Glomerular visceral epithelial cell (primary cell): Measurements from ENCODE around the gene MACROD2.

Experiments used
- DNase-seq: peaks from one replicate; pipeline ENCODE4 v3.0.0-alpha.2; 2016; ENCODE audit errors: extremely low spot score

MACROD2 gene

GRCh38 chr20:15047042-15047441 is 1051.7 kb downstream of the MACROD2 start:
- no peak for DNase-seq

DNA sequence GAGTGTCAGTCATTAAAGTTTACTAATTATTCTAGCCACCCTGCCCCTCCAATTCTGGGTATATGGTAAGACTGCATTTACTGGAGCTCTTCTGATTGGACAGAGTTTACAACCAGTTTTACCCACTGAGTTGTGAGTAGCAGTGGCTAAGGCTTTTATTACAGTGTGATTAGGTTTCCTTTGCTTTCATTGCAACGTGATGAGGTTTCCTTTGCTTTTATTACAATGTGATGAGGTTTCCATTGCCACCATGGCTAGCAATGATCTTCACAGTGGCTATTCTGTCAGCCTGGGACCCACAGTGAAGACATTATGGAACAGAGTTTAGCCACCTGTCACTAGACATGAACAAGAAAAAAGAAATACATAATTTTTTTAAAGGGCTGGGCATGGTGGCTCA is 1052.3 kb downstream of the MACROD2 start:
- no peak for DNase-seq

- DNase-seq: no peak
Measured at GRCh38 chr20:15056246-15056645, 1060.9 kb downstream of the MACROD2 start.

GRCh38 chr20:15058841-15059240 is 1063.5 kb downstream of the MACROD2 start:
- no peak for DNase-seq

- no peak for DNase-seq
Measured at GRCh38 chr20:15059438-15059837, 1064.1 kb downstream of the MACROD2 start.

DNA sequence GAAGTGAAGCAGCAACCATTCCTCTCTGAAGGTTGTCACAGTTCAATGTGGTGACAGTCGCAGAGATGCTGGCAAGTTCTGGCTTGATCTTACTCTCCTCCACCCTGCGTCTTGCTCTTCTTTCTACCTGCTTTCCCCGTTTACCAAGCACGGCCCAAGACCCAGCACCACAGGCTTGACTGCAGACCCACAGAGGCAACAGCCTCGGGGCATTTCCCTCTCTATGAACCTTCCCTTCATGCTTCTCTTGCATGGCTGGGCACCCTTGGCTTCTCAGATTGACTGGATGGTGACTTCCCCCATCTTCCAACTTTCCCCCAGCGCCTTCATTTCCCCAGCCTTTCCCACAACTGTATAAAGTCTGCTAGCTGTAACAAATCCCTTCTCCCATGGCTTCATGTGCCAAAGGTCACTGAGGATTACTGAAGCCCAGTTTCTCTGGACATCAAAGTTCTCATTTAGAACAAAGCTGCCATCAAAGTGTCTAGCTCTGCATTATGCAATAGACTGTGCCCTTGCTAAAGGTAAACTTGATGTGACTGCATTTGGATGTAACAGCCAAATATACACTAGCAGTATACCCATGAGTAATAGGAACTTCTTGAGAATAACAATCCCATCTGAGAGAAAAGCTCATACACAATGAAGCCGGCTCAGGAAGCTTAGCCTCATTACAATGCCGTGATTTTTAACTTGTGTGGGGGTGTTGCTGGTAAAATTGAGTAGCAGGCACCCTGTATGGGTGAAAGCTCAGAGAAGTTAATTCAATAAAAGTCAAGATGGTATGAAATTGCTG is 1065.1 kb downstream of the MACROD2 start:
- DNase-seq: no peak

- DNase-seq: no peak
Measured at GRCh38 chr20:15061061-15061430, 1065.7 kb downstream of the MACROD2 start.

DNA sequence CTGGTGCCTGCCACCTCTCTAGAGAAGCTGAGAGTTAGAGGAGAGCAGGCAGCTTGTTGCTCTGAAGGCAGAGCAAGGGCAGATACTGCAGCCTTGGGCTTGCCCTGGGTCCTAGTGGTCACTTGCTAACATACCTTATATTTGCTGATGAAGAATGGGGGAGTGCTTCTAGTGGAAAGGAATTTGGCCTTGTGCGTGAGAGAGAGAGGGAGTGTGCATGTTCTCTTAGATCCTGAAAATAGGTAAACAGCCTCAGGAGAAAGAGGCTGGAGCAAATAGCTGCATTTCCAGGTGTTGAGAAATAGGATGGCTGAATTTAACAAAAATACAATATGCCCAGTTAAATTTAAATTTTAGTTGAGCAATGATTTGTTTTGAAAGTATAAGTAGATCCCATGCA is 1066.6 kb downstream of the MACROD2 start:
- DNase-seq: no peak

GRCh38 chr20:15063081-15063480 is 1067.8 kb downstream of the MACROD2 start:
- no peak for DNase-seq

GRCh38 chr20:15064741-15065140 is 1069.4 kb downstream of the MACROD2 start:
- DNase-seq: no peak

DNA sequence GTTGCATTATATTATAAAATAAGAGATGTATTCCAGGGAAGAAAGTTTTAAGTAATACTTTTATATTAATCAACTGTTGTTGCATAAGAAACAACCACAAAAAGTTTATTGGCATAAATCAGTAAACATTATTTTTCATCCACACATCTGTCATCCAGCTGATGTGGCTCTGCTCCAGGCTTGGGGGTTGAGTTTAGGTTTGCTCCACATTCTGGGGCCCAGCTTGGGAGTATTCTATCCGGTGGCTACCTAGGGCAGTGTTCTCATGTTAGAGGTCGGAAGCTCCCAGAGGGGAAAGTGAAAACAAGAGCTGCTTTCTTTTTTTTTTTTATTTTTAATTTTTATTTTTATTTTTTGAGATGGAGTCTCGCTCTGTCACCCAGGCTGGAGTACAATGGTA is 1070.5 kb downstream of the MACROD2 start:
- no peak for DNase-seq

- no peak for DNase-seq
Measured at GRCh38 chr20:15068486-15068885, 1073.2 kb downstream of the MACROD2 start.

GRCh38 chr20:15069355-15069754 is 1074.0 kb downstream of the MACROD2 start:
- no peak for DNase-seq

DNA sequence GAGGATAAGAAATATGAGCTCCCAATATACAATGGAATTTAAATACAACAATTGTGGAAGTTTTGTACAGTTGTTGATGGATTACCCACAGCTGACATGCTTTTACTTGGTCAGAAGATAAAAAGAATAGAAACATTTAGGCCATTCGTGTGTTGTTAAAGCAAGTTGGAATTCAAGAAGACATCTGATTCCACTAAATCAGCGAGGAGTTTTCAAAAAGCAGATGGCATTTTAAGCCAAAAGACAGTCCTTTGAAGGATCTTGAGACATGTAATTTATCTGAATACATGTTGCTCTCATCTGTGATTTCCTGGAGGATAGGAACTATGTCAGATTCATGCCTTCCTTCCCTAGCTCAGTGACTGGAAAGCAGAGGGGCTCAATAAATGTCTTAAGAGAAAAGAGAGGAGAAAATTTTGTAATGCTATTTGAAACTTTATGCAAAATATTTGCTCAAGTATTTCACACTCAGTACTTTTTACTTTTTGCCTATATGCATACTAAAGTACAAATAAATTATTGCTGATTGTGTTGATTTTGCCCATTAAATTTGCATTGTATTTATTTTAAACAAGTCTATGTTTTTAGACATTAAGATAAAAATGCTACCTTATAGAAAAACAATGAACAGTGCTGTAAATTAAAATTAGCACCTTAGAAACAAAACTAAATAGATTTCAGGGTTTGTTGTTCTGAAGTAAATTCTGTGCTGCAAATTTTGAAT is 1075.9 kb downstream of the MACROD2 start:
- DNase-seq: no peak

- no peak for DNase-seq
Measured at GRCh38 chr20:15072316-15072715, 1077.0 kb downstream of the MACROD2 start.

DNA sequence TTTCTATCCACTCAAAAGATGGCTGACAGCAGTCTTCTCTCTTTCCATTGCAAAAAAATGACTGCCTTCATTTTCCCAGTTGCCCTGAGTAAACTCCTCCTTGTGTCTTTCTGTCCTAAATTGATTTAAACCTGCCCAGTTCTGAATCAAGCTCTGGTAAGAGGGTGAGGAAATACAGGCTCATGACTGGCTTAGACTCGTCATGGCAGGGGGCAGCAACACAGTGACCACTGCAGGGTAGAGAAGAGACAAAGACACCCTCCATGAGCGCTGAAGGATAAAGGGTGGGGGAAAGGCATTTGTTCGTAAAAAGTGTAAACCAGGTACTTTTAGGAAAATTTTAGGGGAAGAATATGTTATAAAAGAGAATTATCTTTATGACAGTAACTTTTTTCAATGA is 1080.3 kb downstream of the MACROD2 start:
- DNase-seq: no peak

- DNase-seq: no peak
Measured at GRCh38 chr20:15076785-15077184, 1081.5 kb downstream of the MACROD2 start.

DNA sequence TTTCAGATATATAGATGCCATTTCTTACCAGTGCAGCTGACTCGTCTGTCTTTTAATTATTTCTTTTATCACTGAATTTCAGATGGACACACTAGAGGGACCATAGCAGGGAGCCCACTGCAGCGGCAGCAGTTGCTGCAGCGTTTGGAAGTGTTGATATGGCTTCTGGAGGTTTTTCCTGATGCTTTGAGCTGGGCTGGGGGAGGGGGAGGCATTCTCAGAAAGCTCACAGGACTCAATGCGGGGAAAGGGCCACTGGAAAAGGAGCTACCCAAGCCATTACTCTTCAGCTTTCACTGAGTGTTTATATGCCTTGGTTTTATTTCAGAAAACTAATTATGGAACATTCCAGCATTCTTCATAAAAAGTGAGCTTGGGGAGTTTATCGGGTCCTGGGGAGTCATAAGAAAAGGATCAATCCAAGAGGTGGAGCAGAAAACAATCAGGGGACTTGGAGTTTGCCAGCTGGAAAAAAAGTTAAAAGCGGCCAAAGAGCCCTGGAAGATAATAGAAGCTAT is 1082.5 kb downstream of the MACROD2 start:
- DNase-seq: no peak

DNA sequence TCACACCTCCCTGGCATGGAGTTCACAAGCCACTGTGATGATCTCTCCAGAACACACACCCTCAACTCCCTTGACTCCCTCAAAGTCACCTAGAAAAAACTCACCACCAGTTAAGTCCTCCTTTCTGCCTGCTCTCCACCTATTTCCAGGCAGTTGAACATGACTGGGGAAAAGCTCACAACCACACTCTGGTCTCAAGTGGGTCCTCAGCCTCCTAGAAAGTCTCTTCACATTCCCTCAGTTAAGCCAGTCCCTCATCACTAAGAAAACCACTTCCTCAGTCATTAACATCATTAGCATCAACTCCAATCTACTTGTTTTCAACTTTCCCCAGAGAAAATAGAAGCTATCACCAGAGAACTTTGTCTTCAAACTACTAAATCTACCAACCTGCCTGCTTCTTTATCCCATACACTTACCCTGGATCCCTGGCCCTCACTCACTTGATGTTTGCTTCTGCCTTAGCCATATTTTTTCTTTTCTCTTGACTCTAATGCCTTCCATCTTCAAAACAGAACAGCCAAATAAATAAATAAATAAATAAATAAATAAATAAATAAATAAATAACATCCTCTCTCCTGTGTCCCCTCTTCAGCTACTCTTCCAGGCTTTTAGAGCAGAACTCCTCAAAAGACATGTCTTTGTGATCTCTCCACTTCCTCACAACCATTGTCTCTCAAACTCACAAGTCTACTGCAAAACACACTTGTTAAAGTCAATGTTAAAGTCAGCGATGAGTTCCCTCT is 1084.5 kb downstream of the MACROD2 start:
- no peak for DNase-seq

- DNase-seq: no peak
Measured at GRCh38 chr20:15081261-15081660, 1085.9 kb downstream of the MACROD2 start.

GRCh38 chr20:15091421-15092037 is 1096.2 kb downstream of the MACROD2 start:
- no peak for DNase-seq

DNA sequence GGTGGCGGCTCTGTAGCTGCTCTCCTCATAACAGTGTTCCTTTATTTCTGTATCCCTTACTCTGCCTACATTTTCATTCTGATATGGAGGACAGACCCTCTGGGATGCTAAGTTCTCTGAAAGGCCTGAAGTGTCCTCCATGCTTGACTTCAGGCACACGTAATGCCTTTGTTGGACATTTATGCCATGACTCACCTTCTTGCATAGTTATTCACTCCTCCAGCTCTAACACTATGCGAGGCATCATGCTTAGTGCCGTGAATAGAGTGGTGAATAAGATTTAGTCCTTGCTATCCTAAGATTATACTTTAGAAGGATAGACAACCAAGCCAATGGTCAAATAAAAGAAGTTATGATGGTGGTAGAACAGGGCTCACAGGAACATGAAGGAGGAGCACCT is 1103.0 kb downstream of the MACROD2 start:
- DNase-seq: no peak
